Upper lobe of left lung (tissue), 6 donors: ENCODE results near the gene TCP11L2. TPM values are rescaled to one million over a fixed set of nuclear protein-coding genes. Genes with fewer than 3 reads are reported as not detected.
A peak's percentile ranks its signal among the peaks of the same experiment; 100 is the strongest.

ENCODE experiments used
- ATAC-seq, 2 donors: fragments of 200-7000 bp; cut with Tn5 transposase; one replicate each; pipeline ENCODE4 v1.9.1; 2022; ENCODE audit warnings: mild to moderate bottlenecking in 2 of 2, moderate library complexity in 2 of 2; ENCODE audit not compliant: low FRiP score in 2 of 2
- DNase-seq, 2 donors: peaks; one replicate each; pipeline ENCODE4 v3.0.0-alpha.2; 2019 to 2020
- H3K27ac ChIP-seq, 4 donors: fragments of 200-600 bp; sonication (generic); one replicate each; pipeline ENCODE4 v1.5.1; 2016 to 2019
- H3K27me3 ChIP-seq, 4 donors: fragments of 200-600 bp; sonication (generic); one replicate each; pipeline ENCODE4 v1.5.1; 2017 to 2019
- H3K36me3 ChIP-seq, 4 donors: fragments of 200-600 bp; sonication (generic); one replicate each; pipeline ENCODE4 v1.5.1; 2016 to 2019
- H3K4me1 ChIP-seq, 4 donors: fragments of 200-600 bp; sonication (generic); one replicate each; pipeline ENCODE4 v1.5.1; 2018 to 2019
- H3K4me3 ChIP-seq, 4 donors: fragments of 200-600 bp; sonication (generic); one replicate each; pipeline ENCODE4 v1.5.1; 2017 to 2019; ENCODE audit warnings: mild to moderate bottlenecking in 2 of 4, moderate library complexity in 1 of 4
- H3K9me3 ChIP-seq, 4 donors: fragments of 200-600 bp; sonication (generic); one replicate each; pipeline ENCODE4 v1.5.1; 2018 to 2019
- EP300 ChIP-seq, 4 donors: sonication (generic); formaldehyde crosslinking; IDR thresholded peaks; one replicate each; pipeline ENCODE4 v1.5.1; 2017; ENCODE audit warnings: antibody characterized with exemption in 4 of 4, control low read depth in 2 of 4
- POLR2A ChIP-seq, 4 donors: fragments of 450-650 bp; IDR thresholded peaks; one replicate each; pipeline ENCODE4 v1.5.1; 2016 to 2017; ENCODE audit warnings: antibody characterized with exemption in 4 of 4, mild to moderate bottlenecking in 2 of 4
- POLR2AphosphoS5 ChIP-seq, 2 donors: sonication (generic); formaldehyde crosslinking; IDR thresholded peaks; one replicate each; pipeline ENCODE4 v1.5.1; 2017; ENCODE audit warnings: antibody characterized with exemption in 2 of 2
- WGBS, 2 donors: methylation state at CpG; one replicate each; pipeline ENCODE4 v1.1.5; 2017 to 2018; 5-methylcytosine and 5-hydroxymethylcytosine counted together
- total RNA-seq, 6 donors: library from RNA; depleted of rRNA in 4 of 6; stranded (reverse); fragments of >200 nt in 4 of 6; gene quantifications; one replicate each; pipeline versions ENCODE4 v1.1.0 to v1.2.1, GENCODE V29; 2016 to 2021
- TF ChIP-seq, protein P1 (sequence below), 6 experiments: fragments of 450-650 bp in 4 of 6; fragments of 200-600 bp in 2 of 6; sonication (generic) in 2 of 6; IDR thresholded peaks; one replicate each; pipeline ENCODE4 v1.5.1; 2016 to 2019; ENCODE audit warnings: antibody characterized with exemption in 6 of 6
- donor health status: DM: no; HTN: no; CAD: no; lungs with moderate emphysema.
- donor health status: DM: no; HTN: yes; CAD: no; lungs with severe emphysema.

TCP11L2 gene
- total RNA-seq, 6 donors from 2014 or later = 43.2 to 77.5 (median 56.2) TPM

DNA sequence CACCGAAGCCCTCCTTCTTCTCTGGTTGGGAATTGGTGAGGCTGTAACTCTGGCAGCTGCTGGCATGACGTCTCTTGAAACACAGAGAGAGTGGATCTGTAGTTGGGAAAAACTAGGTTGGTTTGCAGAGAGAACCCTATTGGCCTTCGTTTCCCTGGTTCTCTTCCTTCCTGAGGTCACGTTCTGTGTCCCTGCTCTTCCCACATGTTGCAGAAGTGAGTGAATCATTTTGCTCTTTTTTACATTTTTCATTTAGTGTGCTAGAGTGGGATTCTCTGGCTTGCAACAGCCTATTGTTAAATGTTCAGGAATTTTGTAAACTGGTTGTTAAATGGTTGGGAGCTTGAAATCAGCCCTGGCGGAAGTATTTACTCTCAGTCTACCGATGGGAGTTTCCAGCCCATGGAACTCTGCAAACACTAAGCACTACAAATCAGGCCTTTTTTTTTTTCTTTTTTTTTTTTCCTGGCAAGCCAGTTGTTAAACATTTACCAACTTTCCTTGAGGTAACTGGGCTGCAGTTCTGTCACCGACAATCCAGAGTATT lies 27.9 kb upstream of the TCP11L2 start:
- ATAC-seq = peak in 1 of 2 donors; percentile 23
- Histone ChIP-seq H3K9me3 (no peaks in the 10 kb centered on the region), H3K36me3 (no peaks in the 10 kb centered on the region), H3K4me1 (peaks cover 0 to 6% (median 0%) of the 10 kb centered on the region in 4 donors), H3K27me3 (no peaks in the 10 kb centered on the region), H3K27ac (peak overlapping the region in 3 of 4 donors; percentile 24 to 54 (median 46)), H3K4me3 (no peak overlapping the region)
- 66 to 69% methylated on average over 7 of the region's 7 CpGs for WGBS, 2 donors
- TF ChIP-seq EP300 (IDR thresholded peaks at IDR 0.05) (no peak), POLR2AphosphoS5 (IDR thresholded peaks at IDR 0.05) (no peak), POLR2A (IDR thresholded peaks at IDR 0.05) (no peak)
- TF ChIP-seq, protein P1, sequence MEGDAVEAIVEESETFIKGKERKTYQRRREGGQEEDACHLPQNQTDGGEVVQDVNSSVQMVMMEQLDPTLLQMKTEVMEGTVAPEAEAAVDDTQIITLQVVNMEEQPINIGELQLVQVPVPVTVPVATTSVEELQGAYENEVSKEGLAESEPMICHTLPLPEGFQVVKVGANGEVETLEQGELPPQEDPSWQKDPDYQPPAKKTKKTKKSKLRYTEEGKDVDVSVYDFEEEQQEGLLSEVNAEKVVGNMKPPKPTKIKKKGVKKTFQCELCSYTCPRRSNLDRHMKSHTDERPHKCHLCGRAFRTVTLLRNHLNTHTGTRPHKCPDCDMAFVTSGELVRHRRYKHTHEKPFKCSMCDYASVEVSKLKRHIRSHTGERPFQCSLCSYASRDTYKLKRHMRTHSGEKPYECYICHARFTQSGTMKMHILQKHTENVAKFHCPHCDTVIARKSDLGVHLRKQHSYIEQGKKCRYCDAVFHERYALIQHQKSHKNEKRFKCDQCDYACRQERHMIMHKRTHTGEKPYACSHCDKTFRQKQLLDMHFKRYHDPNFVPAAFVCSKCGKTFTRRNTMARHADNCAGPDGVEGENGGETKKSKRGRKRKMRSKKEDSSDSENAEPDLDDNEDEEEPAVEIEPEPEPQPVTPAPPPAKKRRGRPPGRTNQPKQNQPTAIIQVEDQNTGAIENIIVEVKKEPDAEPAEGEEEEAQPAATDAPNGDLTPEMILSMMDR (IDR thresholded peaks at IDR 0.05) = no peak
- DNase-seq = no peak

DNA sequence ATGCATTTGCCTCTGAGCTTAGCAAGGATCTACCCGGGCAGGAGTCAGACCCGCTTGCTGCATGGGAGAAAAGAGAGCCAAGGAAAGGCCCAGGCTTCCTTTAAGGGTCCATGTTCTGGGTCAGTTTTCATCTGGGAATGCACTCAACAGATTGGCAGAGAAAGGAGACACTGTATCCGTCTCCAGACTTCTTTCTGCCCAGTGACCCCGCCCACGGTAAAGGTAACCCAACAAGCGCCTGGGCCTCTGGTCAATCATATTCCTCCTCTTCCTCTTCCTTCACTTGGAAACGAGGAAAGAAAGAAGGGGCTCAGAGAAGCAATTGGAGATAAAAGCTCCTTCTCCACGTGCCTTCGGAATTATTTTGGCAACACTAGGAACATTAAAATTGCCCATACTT lies 27.1 kb upstream of the TCP11L2 start:
- H3K36me3 ChIP-seq = no peaks in the 10 kb centered on the region
- peaks cover 0 to 6% (median 0%) of the 10 kb centered on the region in 4 donors for H3K4me1 ChIP-seq
- DNase-seq (no peak), ATAC-seq (no peak)
- no peaks in the 10 kb centered on the region for H3K9me3 ChIP-seq
- 71 to 74% methylated on average over 9 of the region's 9 CpGs for WGBS, 2 donors
- H3K27ac ChIP-seq = no peak overlapping the region
- no peak overlapping the region for H3K4me3 ChIP-seq
- H3K27me3 ChIP-seq = no peaks in the 10 kb centered on the region
- TF ChIP-seq POLR2A (IDR thresholded peaks at IDR 0.05) (no peak), EP300 (IDR thresholded peaks at IDR 0.05) (no peak), POLR2AphosphoS5 (IDR thresholded peaks at IDR 0.05) (no peak)
- TF ChIP-seq, protein P1 (IDR thresholded peaks at IDR 0.05) = no peak

DNA sequence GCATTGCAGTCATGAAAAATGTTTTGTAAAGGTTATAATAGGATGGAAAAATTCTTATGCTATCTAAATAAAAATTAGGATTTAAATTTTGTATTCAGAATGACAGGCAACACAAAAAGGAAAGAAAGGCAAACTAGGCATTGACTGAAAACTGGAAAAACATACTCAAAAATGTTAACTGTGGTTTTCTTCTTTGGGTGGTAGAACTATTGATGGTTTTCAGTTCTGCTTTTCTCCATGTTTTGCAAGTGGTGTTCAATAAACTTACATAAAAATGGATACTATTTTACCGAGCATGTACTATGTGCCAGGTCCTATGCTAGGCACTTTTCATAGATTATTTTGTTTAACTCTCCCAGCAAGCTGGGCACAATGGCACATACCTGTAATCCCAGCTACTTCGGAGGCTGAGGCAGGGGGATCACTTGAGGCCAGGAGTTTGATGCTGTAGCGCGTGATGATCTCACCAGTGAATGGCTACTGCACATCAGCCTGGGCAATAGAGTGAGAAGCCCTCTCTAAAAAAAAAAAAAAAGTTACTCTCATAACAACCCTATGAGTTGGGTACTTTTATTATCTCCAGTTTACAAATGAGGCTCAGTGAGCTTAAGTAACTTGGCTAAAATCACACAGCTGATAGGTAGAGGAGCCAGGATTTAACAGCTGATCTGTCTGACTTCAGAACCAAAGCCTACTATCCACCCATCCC lies 26.3 kb upstream of the TCP11L2 start:
- Histone ChIP-seq H3K9me3 (no peaks in the 10 kb centered on the region), H3K4me1 (peaks cover 0 to 6% (median 0%) of the 10 kb centered on the region in 4 donors), H3K27me3 (no peaks in the 10 kb centered on the region), H3K36me3 (no peaks in the 10 kb centered on the region), H3K4me3 (no peak overlapping the region), H3K27ac (no peak overlapping the region)
- 84 to 86% methylated on average over 4 of the region's 4 CpGs for WGBS, 2 donors
- ATAC-seq = no peak
- TF ChIP-seq, protein P1 (IDR thresholded peaks at IDR 0.05) = no peak
- no peak for TF ChIP-seq POLR2AphosphoS5 (IDR thresholded peaks at IDR 0.05)
- no peak for TF ChIP-seq POLR2A (IDR thresholded peaks at IDR 0.05)
- TF ChIP-seq EP300 (IDR thresholded peaks at IDR 0.05) = no peak
- no peak for DNase-seq

DNA sequence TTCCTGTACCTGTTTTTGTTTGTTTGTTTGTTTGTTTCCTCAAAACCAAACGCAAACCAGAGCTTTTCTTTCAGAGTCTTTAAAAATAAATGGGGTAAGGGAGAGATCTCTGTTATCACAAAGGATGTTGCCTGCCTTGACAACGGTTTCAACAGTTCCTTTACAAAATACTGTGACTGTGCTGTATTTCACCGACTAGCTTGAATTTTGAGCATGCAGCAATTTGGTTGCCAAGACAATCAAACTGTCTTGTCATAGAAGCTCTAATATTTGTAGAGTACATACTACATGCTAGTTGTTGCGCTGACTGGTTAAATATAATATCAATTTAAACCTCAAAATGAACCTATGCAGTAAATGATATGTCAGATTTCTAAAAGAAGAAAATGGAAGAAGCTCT lies 22.4 kb upstream of the TCP11L2 start:
- Histone ChIP-seq H3K4me3 (no peak overlapping the region), H3K27me3 (no peaks in the 10 kb centered on the region), H3K36me3 (no peaks in the 10 kb centered on the region), H3K9me3 (no peaks in the 10 kb centered on the region), H3K4me1 (peaks cover 0 to 6% (median 4%) of the 10 kb centered on the region in 4 donors), H3K27ac (peak overlapping the region in 1 of 4 donors; percentile 63)
- no peak for ATAC-seq
- WGBS, 2 donors = 61 to 63% methylated on average over 4 of the region's 4 CpGs
- DNase-seq = no peak
- TF ChIP-seq POLR2A (IDR thresholded peaks at IDR 0.05) = no peak
- no peak for TF ChIP-seq POLR2AphosphoS5 (IDR thresholded peaks at IDR 0.05)
- TF ChIP-seq, protein P1 (IDR thresholded peaks at IDR 0.05) = no peak
- TF ChIP-seq EP300 (IDR thresholded peaks at IDR 0.05) = no peak
